Measurements from ENCODE around the gene DOK7.
A peak's percentile ranks its signal among the peaks of the same experiment; 100 is the strongest.

The DOK7 gene, protein sequence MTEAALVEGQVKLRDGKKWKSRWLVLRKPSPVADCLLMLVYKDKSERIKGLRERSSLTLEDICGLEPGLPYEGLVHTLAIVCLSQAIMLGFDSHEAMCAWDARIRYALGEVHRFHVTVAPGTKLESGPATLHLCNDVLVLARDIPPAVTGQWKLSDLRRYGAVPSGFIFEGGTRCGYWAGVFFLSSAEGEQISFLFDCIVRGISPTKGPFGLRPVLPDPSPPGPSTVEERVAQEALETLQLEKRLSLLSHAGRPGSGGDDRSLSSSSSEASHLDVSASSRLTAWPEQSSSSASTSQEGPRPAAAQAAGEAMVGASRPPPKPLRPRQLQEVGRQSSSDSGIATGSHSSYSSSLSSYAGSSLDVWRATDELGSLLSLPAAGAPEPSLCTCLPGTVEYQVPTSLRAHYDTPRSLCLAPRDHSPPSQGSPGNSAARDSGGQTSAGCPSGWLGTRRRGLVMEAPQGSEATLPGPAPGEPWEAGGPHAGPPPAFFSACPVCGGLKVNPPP

GRCh38 chr4:3462790-3463415, at the start of gene DOK7:
TSS of gene DOK7 (plus strand) at chr4:3463306. CDS start at chr4:3463376, 70 bp downstream.
- peak in 1 of 2 experiments; percentile 26 for DNase-seq

GRCh38 chr4:3413675-3414420, 49.3 kb upstream of the DOK7 start:
- no peak for DNase-seq

DNA sequence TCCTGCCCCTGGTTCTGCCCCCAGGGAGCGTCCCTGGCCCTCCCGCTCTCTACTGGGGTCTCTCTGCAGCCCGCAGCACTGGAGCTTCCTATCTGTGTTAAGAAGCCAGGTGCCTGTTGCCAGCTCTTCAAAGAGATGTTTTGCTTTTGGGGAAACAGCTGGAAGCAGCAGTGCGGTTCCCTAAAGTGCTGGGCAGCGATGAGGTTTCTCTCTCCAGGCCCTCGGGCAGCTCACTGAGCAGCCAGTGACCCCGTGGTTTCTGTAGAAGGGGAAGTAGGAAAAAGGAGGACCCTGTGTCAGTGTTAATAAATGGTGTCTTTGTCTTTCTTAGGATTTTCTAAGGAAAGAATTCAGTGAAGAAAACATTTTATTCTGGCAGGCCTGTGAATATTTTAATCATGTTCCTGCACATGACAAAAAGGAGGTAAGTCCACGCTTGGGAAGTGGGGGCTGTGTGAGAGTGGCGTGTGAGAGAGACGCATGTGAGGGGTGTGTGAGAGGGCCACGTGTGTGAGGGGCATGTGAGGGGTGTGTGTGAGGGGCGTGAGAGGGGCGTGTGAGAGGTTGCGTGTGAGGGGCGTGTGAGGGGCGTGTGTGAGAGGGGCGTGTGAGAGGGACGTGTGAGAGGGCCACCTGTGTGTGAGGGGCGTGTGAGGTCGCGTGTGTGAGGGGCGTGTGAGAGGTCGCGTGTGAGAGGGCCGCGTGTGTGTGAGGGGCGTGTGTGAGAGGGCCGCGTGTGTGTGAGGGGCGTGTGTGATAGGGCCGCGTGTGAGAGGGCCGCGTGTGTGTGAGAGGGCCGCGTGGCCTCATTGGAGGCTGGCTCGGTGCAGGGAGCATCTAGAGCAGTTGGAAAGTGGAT, 48.5 kb upstream of the DOK7 start:
- no peak for DNase-seq

DNA sequence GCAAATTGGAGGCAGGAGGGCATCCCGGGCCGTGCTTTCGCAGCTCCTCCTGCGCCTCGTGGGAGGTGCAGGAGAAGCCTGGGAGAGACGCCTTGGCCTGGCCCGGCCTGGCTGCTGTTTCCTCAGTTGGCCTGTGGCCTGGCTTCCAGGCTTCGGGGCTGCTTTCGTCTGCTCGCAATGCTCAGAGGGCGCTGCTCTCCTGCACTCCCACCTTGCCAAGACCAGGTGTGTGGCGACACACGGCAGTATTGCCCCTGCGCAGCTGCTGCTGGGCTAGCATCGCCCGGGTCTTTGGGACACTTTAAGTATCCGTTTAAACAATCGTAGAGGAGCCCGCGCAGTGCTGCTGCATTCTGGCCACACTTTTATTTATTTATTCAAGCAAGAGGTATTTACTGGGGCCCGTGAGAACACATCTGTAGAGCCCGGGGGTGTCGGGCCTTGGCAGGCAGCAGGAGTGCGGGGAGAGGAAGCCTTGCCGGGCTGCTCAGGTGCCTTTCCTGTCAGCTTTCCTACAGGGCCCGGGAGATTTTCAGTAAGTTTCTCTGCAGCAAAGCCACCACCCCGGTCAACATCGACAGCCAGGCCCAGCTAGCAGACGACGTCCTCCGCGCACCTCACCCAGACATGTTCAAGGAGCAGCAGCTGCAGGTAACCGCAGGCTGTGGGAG, 47.5 kb upstream of the DOK7 start:
- peak in 1 of 2 experiments; percentile 60 for DNase-seq

- peak; percentile 59 to 86 for DNase-seq
These were observed 46.8 kb upstream of the DOK7 start for GRCh38 chr4:3416270-3416669.

DNA sequence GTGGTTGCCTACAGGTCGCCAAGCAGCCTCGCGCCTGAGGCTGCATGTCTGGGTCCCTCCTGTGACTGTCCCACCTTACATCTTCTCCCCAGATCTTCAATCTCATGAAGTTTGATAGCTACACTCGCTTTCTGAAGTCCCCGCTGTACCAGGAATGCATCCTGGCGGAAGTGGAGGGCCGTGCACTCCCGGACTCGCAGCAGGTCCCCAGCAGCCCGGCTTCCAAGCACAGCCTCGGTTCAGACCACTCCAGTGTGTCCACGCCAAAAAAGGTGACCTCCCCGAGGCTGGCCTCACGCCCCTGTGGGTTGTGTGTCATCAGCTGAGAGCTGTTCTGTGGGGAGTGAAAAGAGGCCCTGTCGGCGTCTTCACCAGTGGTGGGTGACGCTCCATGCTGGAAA, 46.3 kb upstream of the DOK7 start:
- no peak for DNase-seq

DNA sequence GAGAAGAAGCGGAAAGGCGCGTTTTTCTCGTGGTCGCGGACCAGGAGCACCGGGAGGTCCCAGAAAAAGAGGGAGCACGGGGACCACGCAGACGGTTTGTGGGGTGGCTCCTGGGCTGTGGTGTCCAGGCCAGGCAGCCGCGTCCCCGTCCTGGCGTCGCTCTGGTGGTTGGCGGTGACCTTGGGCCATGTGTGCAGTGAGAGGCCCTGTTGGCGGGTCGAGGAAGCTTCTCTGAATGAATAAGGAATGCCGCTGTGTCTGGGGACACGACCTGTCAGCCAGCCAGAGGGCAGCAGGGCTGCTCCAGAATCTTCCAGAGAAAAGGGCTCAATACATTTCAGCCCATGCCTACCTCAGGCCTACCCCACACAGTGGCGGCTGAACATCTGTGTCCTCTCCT, 45.7 kb upstream of the DOK7 start:
- DNase-seq, result no peak

DNA sequence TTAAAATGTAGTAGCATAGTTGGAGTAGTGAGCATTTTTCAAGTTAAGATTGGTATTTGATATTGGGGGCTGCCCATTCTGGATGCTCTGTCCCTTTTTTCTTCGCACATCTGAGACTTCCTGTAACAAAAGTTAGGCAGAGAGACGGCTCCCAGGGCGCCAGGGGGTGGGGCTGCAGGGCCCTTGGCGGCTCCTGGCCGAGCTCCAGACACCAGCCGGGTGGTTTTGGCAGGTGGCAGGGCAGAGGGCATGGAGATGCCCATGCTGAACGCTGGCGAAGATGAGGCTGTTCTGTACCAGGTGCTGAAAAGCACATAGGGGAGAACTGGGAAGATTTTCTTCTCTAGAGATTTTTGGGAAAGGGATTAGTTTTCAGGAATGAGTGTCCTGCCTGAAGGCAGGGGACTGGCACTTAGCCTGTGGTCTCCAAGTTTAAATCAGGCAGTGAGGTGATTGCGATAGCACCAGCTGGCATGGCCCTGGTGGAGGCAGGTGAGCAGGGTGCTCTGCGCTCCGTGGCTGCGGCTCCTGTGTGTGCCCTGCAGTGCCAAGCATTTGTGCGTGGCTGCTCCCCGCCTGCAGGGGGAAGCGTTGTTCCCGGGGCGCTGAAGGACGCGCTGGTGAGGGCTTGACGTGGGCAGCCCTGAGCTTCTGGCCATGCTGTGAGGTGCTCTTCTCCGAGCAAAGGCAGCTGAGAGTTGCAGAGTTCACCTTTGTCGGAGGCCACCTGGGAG, 44.9 kb upstream of the DOK7 start:
- DNase-seq, result no peak

DNA sequence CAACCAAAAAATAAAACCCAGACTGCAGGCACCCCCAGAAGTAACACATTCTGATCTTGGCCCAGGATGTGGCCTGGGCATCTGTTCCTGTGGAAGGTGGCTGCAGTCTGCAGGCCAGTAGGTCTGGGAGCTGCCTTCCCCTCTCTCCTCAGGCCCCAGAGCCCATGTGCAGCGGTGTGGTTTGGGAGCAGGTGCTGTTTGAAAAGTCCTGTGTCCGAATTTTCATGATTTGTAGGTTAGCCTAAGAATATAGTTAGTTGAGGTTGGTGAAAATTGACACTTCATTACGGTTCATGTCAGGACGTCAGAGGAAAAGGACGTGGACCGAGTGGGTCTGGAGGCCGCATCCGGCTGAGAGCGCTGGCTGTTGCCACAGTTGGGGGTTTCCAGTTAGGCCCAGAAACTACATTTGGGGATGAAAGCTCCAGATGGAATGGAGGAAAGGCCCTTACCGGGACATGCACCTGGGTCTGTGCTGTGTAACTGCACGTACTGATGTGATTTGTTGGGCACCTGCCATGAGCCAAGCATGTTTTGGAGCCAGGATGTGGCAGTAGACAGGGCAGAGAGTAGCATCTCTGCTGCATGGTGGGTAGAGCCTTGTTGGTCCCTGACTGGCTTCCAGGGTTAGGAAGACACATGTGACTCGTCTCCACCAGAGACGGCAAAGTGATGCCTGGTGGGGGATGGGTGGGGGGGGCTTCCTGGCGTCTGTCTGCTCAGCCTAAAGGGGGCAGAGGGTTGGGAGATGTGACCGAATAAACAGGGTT, 43.1 kb upstream of the DOK7 start:
- DNase-seq, result no peak

DNA sequence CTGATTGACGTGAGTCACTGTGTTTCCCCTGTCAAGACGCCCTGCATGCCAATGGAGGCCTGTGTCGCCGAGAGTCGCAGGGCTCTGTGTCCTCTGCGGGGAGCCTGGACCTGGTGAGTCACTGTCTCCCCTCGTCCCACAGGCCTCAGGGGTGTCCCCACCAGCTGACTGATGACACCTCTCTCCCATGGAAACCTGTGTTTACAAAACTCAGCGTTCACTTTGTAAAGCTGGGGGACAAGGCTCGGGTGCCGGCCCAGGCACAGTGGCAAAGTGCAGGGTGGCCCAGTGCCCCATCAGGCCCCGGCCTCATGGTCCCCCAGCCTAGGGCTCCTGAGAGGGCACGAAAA, 42.5 kb upstream of the DOK7 start:
- no peak for DNase-seq

DNA sequence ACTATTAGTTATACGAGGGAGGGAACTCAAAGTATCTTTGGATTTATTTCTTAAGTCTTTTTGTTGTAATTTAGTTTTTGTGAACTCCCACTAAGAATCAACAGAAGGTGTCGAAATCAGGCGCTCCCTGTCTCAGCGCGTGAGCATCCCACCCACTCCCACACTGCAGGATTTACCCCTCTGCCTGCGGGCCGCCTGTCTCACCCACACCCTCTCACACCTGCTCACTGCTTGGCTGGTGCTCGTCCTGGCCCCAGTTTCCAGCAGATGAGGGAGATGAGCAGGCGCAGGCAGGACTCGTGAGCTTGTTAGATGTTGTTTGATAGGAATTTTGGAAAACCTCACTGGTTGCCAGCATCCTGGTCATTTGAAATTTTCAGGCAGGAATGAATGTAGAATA, 42.1 kb upstream of the DOK7 start:
- no peak for DNase-seq

GRCh38 chr4:3421470-3421869, 41.6 kb upstream of the DOK7 start:
- DNase-seq, result no peak

DNA sequence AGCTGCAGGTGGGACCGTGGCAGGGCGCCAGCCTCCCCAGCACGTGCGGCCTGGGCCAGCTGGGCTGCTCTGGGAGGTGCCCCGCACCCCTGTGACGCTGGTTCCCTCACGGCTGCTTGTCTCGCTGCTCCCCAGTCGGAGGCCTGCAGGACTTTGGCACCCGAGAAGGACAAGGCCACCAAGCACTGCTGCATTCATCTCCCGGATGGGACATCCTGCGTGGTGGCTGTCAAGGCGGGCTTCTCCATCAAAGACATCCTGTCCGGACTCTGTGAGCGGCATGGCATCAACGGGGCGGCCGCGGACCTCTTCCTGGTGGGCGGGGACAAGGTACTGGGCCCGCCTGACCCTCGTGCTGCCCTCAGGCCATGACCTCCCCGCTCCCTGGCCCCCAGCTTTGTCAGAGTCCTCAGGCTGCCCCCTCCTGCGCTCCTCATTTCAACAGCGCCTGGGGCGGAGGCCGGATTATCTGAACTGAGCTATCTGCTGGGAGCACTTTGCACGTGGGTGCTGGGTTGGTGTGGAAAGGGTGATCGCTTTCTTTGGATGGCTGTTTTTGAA, 40.8 kb upstream of the DOK7 start:
- DNase-seq, result no peak

DNA sequence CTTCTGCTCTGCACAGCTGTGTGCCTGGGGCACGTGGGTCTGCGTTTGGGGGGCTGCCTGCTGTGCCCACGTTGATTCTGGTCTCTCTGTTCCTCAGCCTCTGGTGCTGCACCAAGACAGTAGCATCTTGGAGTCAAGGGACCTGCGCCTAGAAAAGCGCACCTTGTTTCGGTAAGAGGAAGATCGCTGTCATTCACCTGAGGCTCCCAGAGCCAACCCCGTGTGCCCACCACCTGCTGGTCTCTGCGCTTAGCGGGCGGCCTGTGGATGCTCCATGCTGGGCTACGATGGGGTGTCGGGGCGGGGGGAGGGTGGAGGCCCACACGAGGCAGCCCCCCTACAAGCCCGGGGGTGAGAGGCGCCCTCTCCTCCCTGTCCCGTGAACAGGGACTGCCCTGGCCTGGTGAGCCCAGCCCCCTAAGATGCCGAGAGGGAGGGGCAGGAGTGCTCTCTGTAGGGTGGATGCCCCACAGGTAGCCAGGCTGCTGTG, 40.3 kb upstream of the DOK7 start:
- no peak for DNase-seq

DNA sequence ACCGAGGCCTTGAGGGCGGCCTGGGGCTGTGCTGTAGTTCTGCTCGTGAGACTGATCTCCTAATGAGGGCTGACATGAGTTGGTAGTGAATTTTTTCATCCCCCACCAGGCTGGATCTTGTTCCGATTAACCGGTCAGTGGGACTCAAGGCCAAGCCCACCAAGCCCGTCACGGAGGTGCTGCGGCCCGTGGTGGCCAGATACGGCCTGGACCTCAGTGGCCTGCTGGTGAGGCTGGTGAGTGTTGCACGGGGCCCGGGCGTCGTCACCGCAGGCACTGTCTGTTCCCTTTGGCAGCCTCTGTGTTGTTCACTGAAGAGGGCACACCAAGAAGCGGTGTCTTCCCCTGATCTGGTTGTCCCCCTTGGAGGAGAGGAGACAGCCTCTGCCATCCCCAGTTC, 39.7 kb upstream of the DOK7 start:
- DNase-seq, result no peak

- no peak for DNase-seq
These were observed 39.2 kb upstream of the DOK7 start for GRCh38 chr4:3423952-3424351.

DNA sequence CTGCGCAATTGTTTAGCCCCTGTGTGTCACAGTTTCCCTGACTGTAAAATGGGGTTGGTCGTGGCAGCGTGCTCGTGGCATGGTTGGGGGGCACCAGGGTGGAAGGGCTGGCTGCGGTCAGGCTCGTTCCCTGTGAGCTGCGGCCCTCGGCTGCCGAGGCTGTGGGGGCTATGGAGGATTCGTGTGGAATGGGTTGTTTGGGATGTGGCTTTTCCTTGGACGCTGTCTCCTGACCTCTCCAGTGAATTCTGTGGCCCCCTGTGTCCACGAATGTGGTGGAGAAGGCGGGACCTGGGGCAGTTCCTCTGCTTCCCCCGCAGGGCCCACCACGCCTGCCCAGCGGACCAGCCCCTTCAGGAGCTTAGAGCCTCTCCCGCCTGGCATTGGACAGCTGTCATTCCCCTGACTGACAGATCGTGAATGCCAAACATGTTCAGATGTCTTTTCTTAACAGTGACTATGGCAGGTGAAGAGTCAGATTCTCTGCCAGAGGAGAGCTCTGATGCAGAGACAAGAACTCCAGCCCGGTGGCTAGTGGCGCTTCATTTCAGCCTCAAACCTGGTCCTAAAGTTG, 38.5 kb upstream of the DOK7 start:
- DNase-seq, result no peak

DNA sequence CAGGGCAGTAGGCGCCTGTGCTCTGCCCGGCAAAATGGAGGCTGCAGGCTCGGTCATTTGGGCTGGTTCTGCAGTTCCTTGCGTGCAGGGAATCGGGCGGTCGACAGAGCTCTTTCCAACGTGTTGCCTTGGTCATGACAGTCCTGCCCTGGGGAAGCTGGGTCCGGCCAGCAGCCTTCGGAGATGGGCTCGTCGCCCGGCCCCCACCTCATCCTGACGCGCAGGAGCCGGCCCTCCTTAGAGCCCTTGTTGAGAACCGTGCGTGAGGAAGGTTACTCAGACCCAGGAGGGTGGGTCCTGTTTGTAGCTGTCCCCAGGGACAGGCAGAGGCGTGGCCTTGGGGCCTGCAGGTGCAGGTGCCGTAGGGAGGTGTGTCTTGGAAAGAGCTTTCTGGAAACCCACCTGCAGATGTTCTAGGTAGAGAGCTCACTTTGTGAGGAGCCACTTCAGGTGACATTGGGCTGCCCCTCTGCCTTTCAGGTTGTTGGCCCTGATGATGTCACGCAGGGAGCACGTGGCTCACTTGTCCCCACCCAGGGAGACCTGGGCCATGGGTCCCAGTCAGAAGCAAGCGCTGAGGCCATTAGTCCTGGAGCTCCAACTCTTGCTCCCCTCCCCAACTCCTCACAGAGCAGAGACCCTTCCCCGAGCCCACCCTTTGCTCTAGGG, 36.5 kb upstream of the DOK7 start:
- DNase-seq, result peak; percentile 78 to 93

DNA sequence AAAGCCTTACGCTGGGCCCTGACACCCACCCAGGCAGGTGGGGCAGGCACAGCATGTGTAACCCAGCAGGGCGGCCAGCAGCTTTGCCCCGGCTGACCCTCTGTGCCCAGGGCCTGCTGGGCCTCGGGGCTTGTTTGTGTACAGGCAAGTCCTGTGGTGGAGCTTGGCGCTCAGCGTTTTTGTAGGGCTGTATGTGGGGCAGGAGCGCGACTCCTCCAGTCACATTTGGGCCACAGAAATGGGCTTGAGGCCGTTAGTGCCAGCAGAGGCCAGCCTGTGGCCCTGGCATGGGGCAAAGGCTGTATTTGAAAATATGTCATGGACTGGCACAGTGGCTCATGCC, 36.0 kb upstream of the DOK7 start:
- DNase-seq, result no peak
